Stimulated activated CD8-positive, alpha-beta memory T cell treated with anti-CD3 and anti-CD28 coated beads, Interleukin-15, amount 100 ng/mL, for 1 hour (primary cell): ENCODE results near the gene SLC2A2.
"Not testable (repeated sequence)": the region's sequence is repeated elsewhere in the genome, so short reads cannot be mapped to it uniquely, and the experiment has no call there.

Source experiments
- DNase-seq: peaks from one replicate; pipeline ENCODE4 v3.0.0-alpha.2; 2020; ENCODE audit warnings: low read depth

Gene SLC2A2

GRCh38 chr3:170985304-170985703, 41.2 kb downstream of the SLC2A2 start:
- DNase-seq, result no peak

- no peak for DNase-seq
Measured at GRCh38 chr3:170982733-170983132, 43.8 kb downstream of the SLC2A2 start.

DNA sequence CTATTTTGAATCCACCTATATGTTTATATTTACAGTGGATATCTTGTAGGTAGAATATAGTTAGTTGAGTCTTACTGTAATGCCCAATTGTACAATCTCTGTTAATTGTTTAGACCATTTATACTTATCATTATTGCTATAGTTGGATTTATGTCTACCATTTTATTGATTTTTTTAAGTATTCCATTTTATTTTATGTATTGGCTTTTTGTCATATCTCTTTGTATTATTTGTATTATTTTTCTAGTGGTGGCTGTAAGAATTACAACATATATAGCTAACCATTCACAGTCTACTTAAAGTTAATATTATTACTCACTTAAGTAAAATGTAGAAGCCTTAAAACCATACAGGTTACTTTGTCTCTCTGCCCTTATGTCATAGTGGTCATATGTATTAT, 46.1 kb downstream of the SLC2A2 start:
- no peak for DNase-seq

DNA sequence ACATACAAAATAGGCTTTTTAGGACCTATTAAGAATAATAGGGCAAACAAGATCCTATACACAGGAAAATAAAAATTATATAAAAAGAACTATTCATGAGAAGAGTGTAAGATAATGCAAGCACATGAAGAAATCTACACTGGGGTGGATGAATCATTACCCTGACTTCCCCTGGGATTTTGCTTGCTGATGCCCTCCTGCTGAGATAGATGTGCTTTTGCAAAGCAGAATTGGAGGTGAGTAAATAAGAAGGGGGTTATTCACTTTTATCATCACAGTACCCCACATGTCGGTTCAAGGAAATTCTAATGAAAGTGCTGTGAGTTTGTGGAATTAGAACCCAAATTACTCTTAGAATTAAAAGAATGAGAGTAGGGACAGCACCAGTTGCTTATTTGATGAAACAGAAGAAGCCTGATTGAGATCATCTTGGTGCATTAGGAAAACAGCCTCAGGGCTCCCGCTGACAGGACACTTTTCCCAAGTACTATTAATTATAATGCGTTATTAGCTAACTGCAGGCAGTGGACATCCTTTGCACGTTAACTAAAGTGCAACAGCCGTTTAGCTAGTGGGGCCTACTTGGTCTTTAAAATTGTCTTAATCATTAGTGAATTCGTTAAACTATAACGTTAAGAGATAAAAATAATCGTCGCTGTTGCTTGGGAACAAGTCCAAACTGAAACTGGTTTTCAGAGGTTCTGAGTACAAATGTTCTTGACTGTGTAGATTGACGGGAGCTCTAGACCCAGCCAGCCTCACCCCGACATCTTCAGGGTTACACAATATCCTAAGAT, 48.4 kb downstream of the SLC2A2 start:
- no peak for DNase-seq

DNA sequence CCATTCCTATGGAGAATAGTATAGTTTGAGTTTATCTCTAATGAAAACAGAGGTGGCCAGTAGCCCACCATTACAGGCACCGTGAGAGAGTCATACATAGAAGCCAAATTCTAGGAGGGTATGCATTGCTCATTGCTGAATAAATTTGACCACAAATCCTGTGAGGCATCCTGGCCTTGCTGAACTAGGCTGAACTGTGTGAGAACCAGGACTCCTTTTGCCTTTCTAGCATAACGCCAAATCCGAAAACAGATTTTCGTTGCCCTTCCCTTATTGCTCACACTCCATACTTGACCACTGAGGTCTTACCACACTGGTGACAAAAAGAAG, 50.4 kb downstream of the SLC2A2 start:
- no peak for DNase-seq

DNA sequence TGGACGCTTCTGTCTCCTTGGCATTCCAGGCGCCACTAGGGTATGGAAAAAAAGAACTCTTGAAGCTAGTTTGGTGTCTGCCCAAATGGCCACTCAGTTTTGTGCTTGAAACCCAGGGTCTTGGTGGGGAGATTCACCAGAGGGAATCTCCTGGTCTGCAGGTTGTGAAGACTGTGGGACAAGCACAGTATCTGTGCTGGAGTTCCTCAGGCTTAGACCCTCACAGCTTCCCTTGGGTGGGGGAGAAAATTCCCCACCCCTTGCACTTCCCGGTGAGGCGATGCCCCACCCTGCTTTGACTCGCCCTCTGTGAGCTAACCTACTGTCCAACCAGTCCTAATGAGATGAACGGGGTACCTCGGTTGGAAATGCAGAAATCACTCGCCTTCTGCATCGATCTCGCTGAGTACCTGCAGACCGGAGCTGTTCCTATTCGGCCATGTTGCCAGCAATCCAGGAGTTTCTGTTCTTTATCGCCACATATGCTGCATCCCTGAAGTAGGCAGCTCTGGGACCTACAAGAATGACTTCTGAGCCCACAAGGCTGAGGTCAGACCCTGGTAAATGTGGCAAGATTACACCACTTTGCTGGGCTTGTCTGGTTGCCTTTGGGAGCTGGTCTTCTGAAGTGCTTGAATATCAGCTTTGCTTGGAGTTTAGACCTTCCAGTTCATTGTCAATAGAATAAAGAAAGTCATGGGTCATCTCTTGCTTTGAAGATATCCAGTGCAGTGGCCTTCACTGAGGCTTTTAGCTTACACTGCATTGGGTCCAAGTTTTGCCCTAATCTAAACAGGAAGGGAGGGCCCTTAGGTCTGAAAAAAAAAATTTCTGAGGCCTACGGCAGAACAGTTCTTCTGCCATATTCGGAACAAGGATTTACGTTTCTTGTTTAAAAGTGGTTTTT, 51.0 kb downstream of the SLC2A2 start:
- DNase-seq, result no peak

DNA sequence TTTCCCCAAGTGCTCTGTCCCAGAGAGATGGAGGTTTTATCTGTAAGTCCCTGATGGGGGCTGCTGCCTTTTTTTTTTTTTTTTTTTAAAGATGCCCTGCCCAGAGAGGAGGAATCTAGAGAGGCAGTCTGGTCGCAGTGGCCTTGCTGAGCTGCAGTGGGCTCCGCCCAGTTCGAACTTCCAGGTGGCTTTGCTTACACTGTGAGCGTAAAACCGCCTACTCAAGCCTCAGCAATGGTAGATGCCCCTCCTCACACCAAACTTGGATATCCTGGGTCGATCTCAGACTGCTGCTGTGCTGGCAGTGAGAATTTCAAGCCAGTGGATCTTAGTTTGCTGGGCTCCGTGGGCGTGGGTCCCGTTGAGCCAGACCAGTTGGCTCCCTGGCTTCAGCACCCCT, 51.6 kb downstream of the SLC2A2 start:
- DNase-seq, result no peak

DNA sequence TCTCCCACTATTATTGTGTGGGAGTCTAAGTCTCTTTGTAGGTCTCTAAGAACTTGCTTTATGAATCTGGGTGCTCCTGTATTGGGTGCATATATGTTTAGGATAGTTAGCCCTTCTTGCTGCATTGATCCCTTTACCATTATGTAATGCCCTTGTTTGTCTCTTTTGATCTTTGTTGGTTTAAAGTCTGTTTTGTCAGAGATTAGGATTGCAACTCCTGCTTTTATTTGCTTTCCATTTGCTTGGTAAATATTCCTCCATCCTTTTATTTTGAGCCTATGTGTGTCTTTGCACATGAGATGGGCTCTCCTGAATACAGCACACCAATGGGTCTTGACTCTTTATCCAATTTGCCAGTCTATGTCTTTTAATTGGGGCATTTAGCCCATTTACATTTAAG, 53.6 kb downstream of the SLC2A2 start:
- DNase-seq, result not testable (repeated sequence)

GRCh38 chr3:170967126-170967525, 59.4 kb downstream of the SLC2A2 start:
- no peak for DNase-seq

DNA sequence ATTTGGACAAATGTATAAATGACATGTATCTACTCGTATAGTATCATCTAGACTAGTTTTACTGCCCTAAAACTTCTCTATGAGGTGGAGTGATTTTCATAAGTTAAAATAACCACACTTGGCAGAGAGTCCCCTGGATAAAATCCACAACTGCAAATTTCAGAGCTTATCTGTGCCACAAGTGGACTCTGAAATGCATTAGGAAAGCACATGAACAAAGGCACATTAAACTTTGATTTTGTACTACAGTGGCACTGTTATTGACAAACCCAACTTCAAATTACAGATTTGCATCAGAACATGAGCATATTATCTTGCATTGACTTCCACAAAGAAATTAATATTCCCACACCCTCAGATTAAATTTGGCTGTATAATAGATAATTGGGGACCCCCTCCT, 60.0 kb downstream of the SLC2A2 start:
- DNase-seq, result no peak

- DNase-seq, result no peak
Measured at GRCh38 chr3:170962411-170962810, 64.1 kb downstream of the SLC2A2 start.

DNA sequence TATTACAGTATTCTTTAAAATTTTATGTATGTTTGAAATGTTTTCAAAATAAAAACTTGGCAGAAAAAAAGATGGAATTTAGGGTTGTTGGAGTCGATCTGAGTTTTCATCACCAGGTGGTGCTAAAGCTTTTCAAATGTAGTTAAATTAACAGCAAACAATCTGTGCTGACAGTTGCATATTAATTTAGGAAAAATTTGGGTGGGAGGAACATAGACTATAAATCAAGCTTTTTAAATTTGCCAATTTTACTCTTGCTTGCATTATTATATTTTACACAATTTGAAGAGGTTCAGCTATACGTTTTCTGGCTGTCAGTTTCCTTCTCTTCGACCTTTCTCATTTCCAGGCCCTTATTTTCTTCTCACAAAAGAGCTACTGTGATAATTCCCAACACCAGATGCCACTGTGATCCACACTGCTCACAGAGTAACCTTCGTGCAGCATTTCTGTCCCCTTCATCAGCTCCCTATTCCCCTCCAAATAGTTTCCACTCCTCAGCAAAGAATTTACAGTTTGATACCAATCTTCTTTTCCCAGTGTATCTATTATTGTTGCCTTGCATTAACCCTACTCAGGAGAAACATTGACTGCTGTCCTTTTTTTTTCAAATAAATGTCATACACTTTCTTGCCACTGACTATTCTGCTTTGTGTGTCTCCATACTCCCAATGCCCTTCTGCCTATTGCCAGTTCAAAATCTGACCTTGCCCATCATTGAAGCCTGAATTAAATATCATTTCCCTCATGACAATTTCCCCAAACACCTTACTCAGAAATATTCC, 64.7 kb downstream of the SLC2A2 start:
- no peak for DNase-seq

DNA sequence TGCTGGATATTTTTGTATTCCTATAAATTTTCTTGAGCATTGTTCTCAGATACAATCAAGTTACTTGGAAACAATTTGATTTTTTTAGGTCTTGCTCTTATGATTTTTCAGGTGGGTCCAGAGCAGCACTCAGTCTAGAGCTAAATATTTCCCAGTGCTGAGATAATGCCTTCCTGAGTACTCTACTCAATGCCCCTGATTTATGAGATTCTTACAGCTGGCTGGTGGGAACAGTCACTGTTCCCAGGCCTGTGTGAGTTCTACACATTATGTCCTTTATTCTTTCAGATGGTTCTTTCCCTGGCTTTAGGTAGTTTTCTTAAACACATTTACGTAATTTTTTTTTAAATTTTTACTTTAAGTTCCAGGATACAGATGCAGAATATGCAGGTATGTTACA, 67.1 kb downstream of the SLC2A2 start:
- no peak for DNase-seq

DNA sequence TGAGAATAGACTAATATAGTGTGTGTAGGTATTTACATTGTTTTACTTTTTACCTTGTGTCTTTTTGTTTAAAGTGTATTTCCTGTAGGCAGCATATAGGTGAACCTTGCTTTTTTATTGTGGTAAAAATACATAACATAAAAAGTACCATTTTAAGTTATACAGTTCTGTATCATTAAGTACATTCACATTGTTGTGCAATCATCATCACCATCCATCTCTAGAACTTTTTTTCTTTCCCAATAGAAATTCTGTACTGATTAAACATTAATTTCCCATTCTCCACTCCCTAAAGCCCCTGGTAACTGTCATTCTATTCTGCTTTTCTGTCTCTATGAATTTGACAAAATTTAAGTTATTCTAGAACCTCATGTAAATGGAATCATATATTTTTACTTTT, 69.9 kb downstream of the SLC2A2 start:
- no peak for DNase-seq

DNA sequence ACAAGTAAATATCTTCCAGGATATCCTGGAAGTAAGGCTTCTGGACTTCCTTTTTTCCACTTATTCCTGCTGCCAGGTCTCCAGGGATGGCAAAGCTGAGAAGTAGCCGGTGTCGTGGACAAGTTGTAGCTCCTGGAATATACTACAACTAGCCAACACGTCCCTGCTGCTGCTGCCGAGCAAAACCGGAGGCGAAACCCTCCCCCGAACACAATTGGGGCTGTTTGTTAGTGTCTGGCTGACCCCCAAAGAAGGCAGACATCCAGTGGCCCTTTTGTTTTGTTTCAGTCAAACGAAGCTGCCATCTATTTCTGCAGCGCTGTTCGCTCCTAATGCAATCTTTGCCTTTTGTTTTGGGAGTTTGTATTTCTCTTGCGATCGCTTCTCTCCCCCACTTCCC, 72.8 kb downstream of the SLC2A2 start:
- no peak for DNase-seq

GRCh38 chr3:170953229-170953628, 73.3 kb downstream of the SLC2A2 start:
- no peak for DNase-seq

DNA sequence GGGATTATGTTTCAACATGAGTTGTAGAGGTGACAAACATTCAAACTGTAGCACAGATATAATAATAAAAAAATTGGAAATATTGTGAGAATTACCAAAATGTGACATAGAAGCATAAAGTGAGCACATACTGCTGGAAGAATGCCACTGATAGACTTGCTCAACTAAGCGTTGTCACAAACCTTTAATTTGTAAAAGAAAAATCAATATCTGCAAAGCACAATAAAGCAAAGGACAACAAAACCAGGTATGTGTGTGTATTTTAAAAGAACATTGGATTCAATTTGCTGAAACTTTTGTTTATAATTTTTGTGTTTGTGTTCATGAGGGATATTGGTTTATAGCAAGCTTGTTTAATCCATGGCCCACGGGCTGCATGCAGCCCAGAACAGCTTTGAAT, 77.3 kb downstream of the SLC2A2 start:
- DNase-seq, result no peak

- DNase-seq, result no peak
Measured at GRCh38 chr3:170947018-170947769, 79.3 kb downstream of the SLC2A2 start.
